Natural killer cell treated with Interleukin-12 subunit alpha and Interleukin-12 subunit beta and Interleukin-15 and Interleukin-18, amount 100 ng/mL, for 72 hours (primary cell): ENCODE data around the gene MGST2. TPM values are rescaled to one million over a fixed set of nuclear protein-coding genes. Genes with fewer than 3 reads are reported as not detected.
A peak's percentile ranks its signal among the peaks of the same experiment; 100 is the strongest.

Source experiments
- ATAC-seq, 2 donors: fragments of 150-1000 bp; cut with Tn5 transposase in 1 of 2; sonication (Bioruptor Pico), chemical (Tn5 transposase) in 1 of 2; 2 replicates each; pipeline ENCODE4 v1.10.0; 2021
- DNase-seq: peaks from one replicate; pipeline ENCODE4 v3.0.0; 2022; ENCODE audit warnings: low spot score
- H3K27ac Mint-ChIP-seq, 2 donors: 1 replicate in 1 of 2; 2 replicates in 1 of 2; pipeline ENCODE4 v1.8.0; 2022; ENCODE audit warnings: mixed read lengths in 2 of 2, mild to moderate bottlenecking in 1 of 2, moderate library complexity in 1 of 2
- H3K27me3 Mint-ChIP-seq, 2 donors: 1 replicate in 1 of 2; 2 replicates in 1 of 2; pipeline ENCODE4 v1.8.0; 2022; ENCODE audit warnings: mixed read lengths in 2 of 2
- H3K36me3 Mint-ChIP-seq: one replicate; pipeline ENCODE4 v1.8.0; 2022; ENCODE audit warnings: mixed read lengths
- H3K4me1 Mint-ChIP-seq, 2 donors: 1 replicate in 1 of 2; 2 replicates in 1 of 2; pipeline ENCODE4 v1.8.0; 2022; ENCODE audit warnings: low read depth in 2 of 2, mixed read lengths in 2 of 2, mild to moderate bottlenecking in 1 of 2
- H3K4me3 Mint-ChIP-seq: one replicate; pipeline ENCODE4 v1.8.0; 2022; ENCODE audit warnings: mixed read lengths
- H3K9me3 Mint-ChIP-seq: 2 replicates; pipeline ENCODE4 v1.8.0; 2022; ENCODE audit warnings: mixed read lengths
- total RNA-seq, 2 donors: library from RNA; stranded (reverse); gene quantifications; one replicate each; pipeline ENCODE4 v1.2.3, GENCODE V29; 2022

Gene MGST2
- 10 to 100 TPM in 1 of 2 donors, 1 to 10 TPM in 1; 8.2 to 19.0 TPM for total RNA-seq

GRCh38 chr4:139665690-139666529, at the start of gene MGST2:
MGST2 (plus strand) TSS chr4:139665819; CDS start chr4:139666020, 201 bp downstream.
- ATAC-seq (peak; percentile 86 to 89), DNase-seq (peak; percentile 67)
- Mint-ChIP-seq H3K4me1 (peaks cover 24 to 28% of the 10 kb centered on the region in 2 donors), H3K27me3 (no peaks in the 10 kb centered on the region), H3K36me3 (no peaks in the 10 kb centered on the region), H3K9me3 (no peaks in the 10 kb centered on the region), H3K4me3 (peak within 1 kb of the TSS; percentile 88), H3K27ac (peak within 1 kb of the TSS; percentile 73 to 92)

GRCh38 chr4:139617702-139618490, 47.7 kb upstream of the MGST2 start:
- H3K27ac Mint-ChIP-seq, result no peak overlapping the region
- ATAC-seq (no peak), DNase-seq (no peak)
- no peaks in the 10 kb centered on the region for H3K4me1 Mint-ChIP-seq
- H3K4me3 Mint-ChIP-seq, result no peak overlapping the region
- H3K9me3 Mint-ChIP-seq, result no peaks in the 10 kb centered on the region
- H3K27me3 Mint-ChIP-seq, result peaks cover 5% of the 10 kb centered on the region in 2 donors
- no peaks in the 10 kb centered on the region for H3K36me3 Mint-ChIP-seq

- H3K27ac Mint-ChIP-seq, result no peak overlapping the region
- no peak overlapping the region for H3K4me3 Mint-ChIP-seq
- no peaks in the 10 kb centered on the region for H3K4me1 Mint-ChIP-seq
- DNase-seq (no peak), ATAC-seq (no peak)
- H3K27me3 Mint-ChIP-seq, result peaks cover 5 to 19% of the 10 kb centered on the region in 2 donors
- no peaks in the 10 kb centered on the region for H3K36me3 Mint-ChIP-seq
- H3K9me3 Mint-ChIP-seq, result no peaks in the 10 kb centered on the region
Measured at GRCh38 chr4:139619644-139620043, 46.0 kb upstream of the MGST2 start.

- Mint-ChIP-seq H3K27ac (no peak overlapping the region), H3K27me3 (peaks cover 12 to 22% of the 10 kb centered on the region in 2 donors)
Measured at GRCh38 chr4:139622901-139623381, 42.7 kb upstream of the MGST2 start.

GRCh38 chr4:139624441-139625092, 41.1 kb upstream of the MGST2 start:
- ATAC-seq, result no peak
- H3K9me3 Mint-ChIP-seq, result no peaks in the 10 kb centered on the region
- H3K27me3 Mint-ChIP-seq, result peaks cover 12 to 22% of the 10 kb centered on the region in 2 donors
- no peak for DNase-seq
- H3K27ac Mint-ChIP-seq, result no peak overlapping the region
- no peaks in the 10 kb centered on the region for H3K4me1 Mint-ChIP-seq
- H3K36me3 Mint-ChIP-seq, result no peaks in the 10 kb centered on the region
- no peak overlapping the region for H3K4me3 Mint-ChIP-seq

More at GRCh38 chr4:139622901-139623381, 42.7 kb upstream of the MGST2 start:
- DNase-seq, result no peak
- H3K36me3 Mint-ChIP-seq, result no peaks in the 10 kb centered on the region
- H3K4me3 Mint-ChIP-seq, result no peak overlapping the region
- no peaks in the 10 kb centered on the region for H3K4me1 Mint-ChIP-seq
- H3K9me3 Mint-ChIP-seq, result no peaks in the 10 kb centered on the region
- no peak for ATAC-seq

GRCh38 chr4:139625093-139625455, 40.5 kb upstream of the MGST2 start:
- H3K4me3 Mint-ChIP-seq, result no peak overlapping the region
- no peak overlapping the region for H3K27ac Mint-ChIP-seq
- no peaks in the 10 kb centered on the region for H3K4me1 Mint-ChIP-seq
- H3K27me3 Mint-ChIP-seq, result peaks cover 12 to 23% of the 10 kb centered on the region in 2 donors
- ATAC-seq (no peak), DNase-seq (no peak)
- H3K36me3 Mint-ChIP-seq, result no peaks in the 10 kb centered on the region
- no peaks in the 10 kb centered on the region for H3K9me3 Mint-ChIP-seq

GRCh38 chr4:139625482-139625881, 40.1 kb upstream of the MGST2 start:
- H3K4me1 Mint-ChIP-seq, result no peaks in the 10 kb centered on the region
- no peak overlapping the region for H3K27ac Mint-ChIP-seq
- DNase-seq (no peak), ATAC-seq (no peak)
- H3K4me3 Mint-ChIP-seq, result no peak overlapping the region
- H3K9me3 Mint-ChIP-seq, result no peaks in the 10 kb centered on the region
- H3K36me3 Mint-ChIP-seq, result no peaks in the 10 kb centered on the region
- H3K27me3 Mint-ChIP-seq, result peaks cover 12 to 27% of the 10 kb centered on the region in 2 donors

GRCh38 chr4:139628184-139629012, 37.2 kb upstream of the MGST2 start:
- Mint-ChIP-seq H3K9me3 (no peaks in the 10 kb centered on the region), H3K36me3 (no peaks in the 10 kb centered on the region), H3K4me3 (no peak overlapping the region), H3K4me1 (no peaks in the 10 kb centered on the region), H3K27ac (no peak overlapping the region), H3K27me3 (peaks cover 20 to 39% of the 10 kb centered on the region in 2 donors)
- DNase-seq (no peak), ATAC-seq (no peak)

GRCh38 chr4:139629436-139630125, 36.0 kb upstream of the MGST2 start:
- ATAC-seq (no peak), DNase-seq (no peak)
- Mint-ChIP-seq H3K9me3 (no peaks in the 10 kb centered on the region), H3K36me3 (no peaks in the 10 kb centered on the region), H3K27me3 (peaks cover 27 to 42% of the 10 kb centered on the region in 2 donors), H3K4me1 (no peaks in the 10 kb centered on the region), H3K27ac (no peak overlapping the region), H3K4me3 (no peak overlapping the region)

- no peaks in the 10 kb centered on the region for H3K36me3 Mint-ChIP-seq
- H3K27ac Mint-ChIP-seq, result no peak overlapping the region
- DNase-seq (no peak), ATAC-seq (no peak)
- peaks cover 26 to 41% of the 10 kb centered on the region in 2 donors for H3K27me3 Mint-ChIP-seq
- no peak overlapping the region for H3K4me3 Mint-ChIP-seq
- H3K9me3 Mint-ChIP-seq, result no peaks in the 10 kb centered on the region
- no peaks in the 10 kb centered on the region for H3K4me1 Mint-ChIP-seq
Measured at GRCh38 chr4:139630126-139630495, 35.5 kb upstream of the MGST2 start.

GRCh38 chr4:139630991-139631390, 34.6 kb upstream of the MGST2 start:
- H3K4me3 Mint-ChIP-seq, result no peak overlapping the region
- ATAC-seq (no peak), DNase-seq (no peak)
- no peaks in the 10 kb centered on the region for H3K4me1 Mint-ChIP-seq
- H3K27me3 Mint-ChIP-seq, result peaks cover 30 to 49% of the 10 kb centered on the region in 2 donors
- no peak overlapping the region for H3K27ac Mint-ChIP-seq
- H3K9me3 Mint-ChIP-seq, result no peaks in the 10 kb centered on the region
- no peaks in the 10 kb centered on the region for H3K36me3 Mint-ChIP-seq

GRCh38 chr4:139631791-139632190, 33.8 kb upstream of the MGST2 start:
- no peak overlapping the region for H3K4me3 Mint-ChIP-seq
- H3K36me3 Mint-ChIP-seq, result no peaks in the 10 kb centered on the region
- no peak overlapping the region for H3K27ac Mint-ChIP-seq
- H3K4me1 Mint-ChIP-seq, result no peaks in the 10 kb centered on the region
- no peaks in the 10 kb centered on the region for H3K9me3 Mint-ChIP-seq
- H3K27me3 Mint-ChIP-seq, result peaks cover 24 to 49% of the 10 kb centered on the region in 2 donors
- DNase-seq (no peak), ATAC-seq (no peak)
